Mesendoderm (in vitro differentiated cells): ENCODE measurements around the gene AIF1.

ENCODE experiments used
- DNase-seq: peaks from one replicate; pipeline ENCODE4 v3.0.0; 2013
- H2AK5ac ChIP-seq: 2 replicates; pipeline ENCODE4 v1.6.1; 2013; ENCODE audit warnings: low read length, inconsistent platforms
- H2BK120ac ChIP-seq: 2 replicates; pipeline ENCODE4 v1.6.1; 2013; ENCODE audit warnings: low read depth, mild to moderate bottlenecking, low read length, moderate library complexity, mixed read lengths
- H2BK15ac ChIP-seq: replicated peaks from 2 replicates; pipeline ENCODE4 v1.6.1; 2013; ENCODE audit warnings: low read depth, mild to moderate bottlenecking, moderate library complexity
- H2BK5ac ChIP-seq: 2 replicates; pipeline ENCODE4 v1.6.1; 2013; ENCODE audit warnings: low read length, inconsistent platforms
- H3K18ac ChIP-seq: 2 replicates; pipeline ENCODE4 v1.6.1; 2013; ENCODE audit warnings: mild to moderate bottlenecking, low read length, mixed read lengths
- H3K23ac ChIP-seq: one replicate; pipeline ENCODE4 v1.6.1; 2013; ENCODE audit warnings: low read length
- H3K27ac ChIP-seq: 2 replicates; pipeline ENCODE4 v1.5.1; 2013; ENCODE audit warnings: low read depth, mild to moderate bottlenecking, inconsistent platforms, low read length, moderate library complexity
- H3K27me3 ChIP-seq: 2 replicates; pipeline ENCODE4 v1.6.1; 2013; ENCODE audit warnings: low read length, control low read depth, mild to moderate bottlenecking, inconsistent platforms; ENCODE audit not compliant: insufficient read depth, poor library complexity
- H3K36me3 ChIP-seq: 2 replicates; pipeline ENCODE4 v1.6.1; 2013; ENCODE audit warnings: low read length, inconsistent platforms; ENCODE audit not compliant: control insufficient read depth, insufficient read depth
- H3K4ac ChIP-seq: one replicate; pipeline ENCODE4 v1.6.1; 2013; ENCODE audit warnings: low read depth, mild to moderate bottlenecking, low read length, moderate library complexity
- H3K4me1 ChIP-seq: 2 replicates; pipeline ENCODE4 v1.6.1; 2013; ENCODE audit warnings: low read depth, low read length, inconsistent platforms; ENCODE audit not compliant: control insufficient read depth
- H3K4me2 ChIP-seq: 2 replicates; pipeline ENCODE4 v1.6.1; 2013; ENCODE audit warnings: low read length
- H3K4me3 ChIP-seq: 2 replicates; pipeline ENCODE4 v1.5.1; 2013; ENCODE audit warnings: mild to moderate bottlenecking, low read length
- H3K56ac ChIP-seq: one replicate; pipeline ENCODE4 v1.6.1; 2013; ENCODE audit warnings: low read length
- H3K79me1 ChIP-seq: 2 replicates; pipeline ENCODE4 v1.6.1; 2013; ENCODE audit warnings: low read length, inconsistent platforms
- H3K79me2 ChIP-seq: 2 replicates; pipeline ENCODE4 v1.6.1; 2013; ENCODE audit warnings: mild to moderate bottlenecking, low read length; ENCODE audit not compliant: control insufficient read depth, insufficient read depth
- H3K9ac ChIP-seq: 2 replicates; pipeline ENCODE4 v1.6.1; 2013; ENCODE audit warnings: low read length, inconsistent platforms
- H4K5ac ChIP-seq: one replicate; pipeline ENCODE4 v1.6.1; 2013; ENCODE audit warnings: low read length
- H4K8ac ChIP-seq: one replicate; pipeline ENCODE4 v1.6.1; 2013; ENCODE audit warnings: low read depth, mild to moderate bottlenecking, control low read depth, low read length, moderate library complexity
- WGBS: extraction: QIAGEN DNeasy Blood & Tissue Kit; methylation state at CpG from one replicate; pipeline ENCODE4 v1.1.7; 2013; ENCODE audit warnings: low lambda C conversion rate, missing lambda C conversion rate; ENCODE audit not compliant: insufficient coverage; ENCODE audit errors: extremely low coverage; 5-methylcytosine and 5-hydroxymethylcytosine counted together

AIF1 gene

GRCh38 chr6:31597006-31597405 is 18.0 kb upstream of the AIF1 start:
- Histone ChIP-seq H3K36me3 (no peaks in the 10 kb centered on the region), H3K79me2 (no peaks in the 10 kb centered on the region), H3K56ac (no peak overlapping the region), H3K9ac (no peak overlapping the region), H3K4me2 (no peak overlapping the region), H3K18ac (no peak overlapping the region), H2AK5ac (no peak overlapping the region), H2BK5ac (no peak overlapping the region), H3K79me1 (no peaks in the 10 kb centered on the region), H3K4me3 (no peak overlapping the region), H3K27ac (no peak overlapping the region), H3K23ac (no peak overlapping the region), H3K27me3 (no peaks in the 10 kb centered on the region), H2BK15ac (no peak overlapping the region), H3K4ac (no peak overlapping the region), H4K5ac (no peak overlapping the region), H3K4me1 (no peaks in the 10 kb centered on the region), H2BK120ac (no peak overlapping the region), H4K8ac (no peak overlapping the region)
- no peak for DNase-seq
- no CpG with 5 or more reads among the region's 2 CpGs for WGBS

GRCh38 chr6:31607317-31607716 is 7.7 kb upstream of the AIF1 start:
- H3K4me3 ChIP-seq, result no peak overlapping the region
- H3K79me1 ChIP-seq, result no peaks in the 10 kb centered on the region
- no peak overlapping the region for H2BK120ac ChIP-seq
- DNase-seq, result peak; percentile 68
- no peak overlapping the region for H2AK5ac ChIP-seq
- no CpG with 5 or more reads among the region's 1 CpG for WGBS
- no peak overlapping the region for H3K4me2 ChIP-seq
- H2BK15ac ChIP-seq, result no peak overlapping the region
- no peak overlapping the region for H3K18ac ChIP-seq
- H3K4ac ChIP-seq, result no peak overlapping the region
- H2BK5ac ChIP-seq, result no peak overlapping the region
- H3K23ac ChIP-seq, result no peak overlapping the region
- no peaks in the 10 kb centered on the region for H3K79me2 ChIP-seq
- peaks cover 2% of the 10 kb centered on the region for H3K4me1 ChIP-seq
- H3K36me3 ChIP-seq, result no peaks in the 10 kb centered on the region
- no peak overlapping the region for H3K9ac ChIP-seq
- H4K5ac ChIP-seq, result no peak overlapping the region
- no peaks in the 10 kb centered on the region for H3K27me3 ChIP-seq
- H3K56ac ChIP-seq, result no peak overlapping the region
- H4K8ac ChIP-seq, result no peak overlapping the region
- H3K27ac ChIP-seq, result no peak overlapping the region

GRCh38 chr6:31609519-31610406 is 5.3 kb upstream of the AIF1 start:
- H3K27me3 ChIP-seq, result no peaks in the 10 kb centered on the region
- H3K36me3 ChIP-seq, result no peaks in the 10 kb centered on the region
- H4K5ac ChIP-seq, result no peak overlapping the region
- no peak overlapping the region for H4K8ac ChIP-seq
- no peak overlapping the region for H2BK15ac ChIP-seq
- DNase-seq, result no peak
- peaks cover 2% of the 10 kb centered on the region for H3K4me1 ChIP-seq
- H3K18ac ChIP-seq, result no peak overlapping the region
- H3K4ac ChIP-seq, result no peak overlapping the region
- H3K79me1 ChIP-seq, result no peaks in the 10 kb centered on the region
- no peak overlapping the region for H3K27ac ChIP-seq
- H3K4me3 ChIP-seq, result no peak overlapping the region
- no peak overlapping the region for H2AK5ac ChIP-seq
- no peak overlapping the region for H3K23ac ChIP-seq
- peak overlapping the region; percentile 17 for H3K56ac ChIP-seq
- WGBS, result no CpG with 5 or more reads among the region's 8 CpGs
- H2BK5ac ChIP-seq, result no peak overlapping the region
- no peak overlapping the region for H3K9ac ChIP-seq
- H3K4me2 ChIP-seq, result no peak overlapping the region
- no peak overlapping the region for H2BK120ac ChIP-seq
- no peaks in the 10 kb centered on the region for H3K79me2 ChIP-seq

GRCh38 chr6:31610968-31611367 is 4.1 kb upstream of the AIF1 start:
- H2BK120ac ChIP-seq, result no peak overlapping the region
- no peak for DNase-seq
- no peak overlapping the region for H3K56ac ChIP-seq
- no peaks in the 10 kb centered on the region for H3K27me3 ChIP-seq
- no peaks in the 10 kb centered on the region for H3K79me1 ChIP-seq
- H3K18ac ChIP-seq, result no peak overlapping the region
- H3K27ac ChIP-seq, result no peak overlapping the region
- H2BK15ac ChIP-seq, result no peak overlapping the region
- no peak overlapping the region for H3K23ac ChIP-seq
- H3K9ac ChIP-seq, result no peak overlapping the region
- H3K79me2 ChIP-seq, result no peaks in the 10 kb centered on the region
- no CpG with 5 or more reads among the region's 4 CpGs for WGBS
- no peak overlapping the region for H4K8ac ChIP-seq
- no peak overlapping the region for H2BK5ac ChIP-seq
- no peak overlapping the region for H3K4ac ChIP-seq
- no peaks in the 10 kb centered on the region for H3K36me3 ChIP-seq
- no peak overlapping the region for H3K4me3 ChIP-seq
- no peak overlapping the region for H4K5ac ChIP-seq
- no peak overlapping the region for H2AK5ac ChIP-seq
- no peak overlapping the region for H3K4me2 ChIP-seq
- H3K4me1 ChIP-seq, result peaks cover 10% of the 10 kb centered on the region

GRCh38 chr6:31614075-31614619 is 887 bp upstream of the AIF1 start:
- no peaks in the 10 kb centered on the region for H3K36me3 ChIP-seq
- no peak overlapping the region for H4K5ac ChIP-seq
- H3K79me1 ChIP-seq, result no peaks in the 10 kb centered on the region
- H2BK5ac ChIP-seq, result no peak overlapping the region
- no peaks in the 10 kb centered on the region for H3K27me3 ChIP-seq
- no peak overlapping the region for H2BK120ac ChIP-seq
- no peak overlapping the region for H3K23ac ChIP-seq
- H3K4ac ChIP-seq, result no peak overlapping the region
- no peak overlapping the region for H3K4me3 ChIP-seq
- H4K8ac ChIP-seq, result no peak overlapping the region
- H3K18ac ChIP-seq, result no peak overlapping the region
- peaks cover 8% of the 10 kb centered on the region for H3K4me1 ChIP-seq
- WGBS, result no CpG with 5 or more reads among the region's 8 CpGs
- no peak for DNase-seq
- H3K4me2 ChIP-seq, result no peak overlapping the region
- no peak overlapping the region for H2AK5ac ChIP-seq
- no peak overlapping the region for H3K56ac ChIP-seq
- H2BK15ac ChIP-seq, result no peak overlapping the region
- H3K27ac ChIP-seq, result no peak overlapping the region
- H3K79me2 ChIP-seq, result no peaks in the 10 kb centered on the region
- no peak overlapping the region for H3K9ac ChIP-seq
